Fibroblast of lung (primary cell): ENCODE results near the gene MATN3. TPM values are rescaled to one million over a fixed set of nuclear protein-coding genes. Genes with fewer than 3 reads are reported as not detected.

Experiments used
- DNase-seq, 2 donors: peaks; one replicate each; pipeline versions ENCODE4 v3.0.0 to v3.0.0-alpha.2; 2010; ENCODE audit warnings: low read depth in 2 of 2
- H2AFZ ChIP-seq: 2 replicates; pipeline ENCODE4 v1.5.1; 2012; ENCODE audit warnings: low read length, control low read depth, inconsistent platforms
- H3K27ac ChIP-seq: 2 replicates; pipeline ENCODE4 v1.5.1; 2011; ENCODE audit warnings: low read length, control low read depth; ENCODE audit not compliant: insufficient read depth
- H3K27me3 ChIP-seq: 2 replicates; pipeline ENCODE4 v1.5.1; 2011; ENCODE audit warnings: mild to moderate bottlenecking, low read length; ENCODE audit not compliant: control insufficient read depth, insufficient read depth
- H3K36me3 ChIP-seq: 2 replicates; pipeline ENCODE4 v1.5.1; 2011; ENCODE audit warnings: low read length; ENCODE audit not compliant: control insufficient read depth, insufficient read depth
- H3K4me1 ChIP-seq: 2 replicates; pipeline ENCODE4 v1.5.1; 2011; ENCODE audit warnings: low read length; ENCODE audit not compliant: control insufficient read depth, insufficient read depth; ENCODE audit errors: extremely low read depth
- H3K4me2 ChIP-seq: 2 replicates; pipeline ENCODE4 v1.5.1; 2011; ENCODE audit warnings: low read length, control low read depth; ENCODE audit not compliant: insufficient read depth; ENCODE audit errors: extremely low read depth
- H3K4me3 ChIP-seq, 4 experiments: fragments of 200-600 bp in 1 of 4; sonication (generic) in 1 of 4; replicated peaks in 1 of 4; 2 replicates each; pipeline ENCODE4 v1.5.1; 2011 to 2016; ENCODE audit warnings: low read length in 4 of 4, low read depth in 3 of 4, mild to moderate bottlenecking in 3 of 4, control low read depth in 2 of 4, inconsistent platforms in 1 of 4, mixed read lengths in 1 of 4; ENCODE audit not compliant: insufficient read depth in 1 of 4; ENCODE audit errors: control extremely low read depth in 1 of 4
- H3K79me2 ChIP-seq: 2 replicates; pipeline ENCODE4 v1.5.1; 2012; ENCODE audit warnings: mild to moderate bottlenecking, low read length, inconsistent platforms; ENCODE audit not compliant: control insufficient read depth, insufficient read depth
- H3K9ac ChIP-seq: 2 replicates; pipeline ENCODE4 v1.5.1; 2011; ENCODE audit warnings: mild to moderate bottlenecking, low read length, control low read depth; ENCODE audit not compliant: insufficient read depth
- H3K9me3 ChIP-seq: 2 replicates; pipeline ENCODE4 v1.5.1; 2012; ENCODE audit warnings: low read depth, low read length; ENCODE audit not compliant: control insufficient read depth, insufficient read depth
- H4K20me1 ChIP-seq: 2 replicates; pipeline ENCODE4 v1.5.1; 2011; ENCODE audit warnings: low read length; ENCODE audit not compliant: control insufficient read depth, insufficient read depth; ENCODE audit errors: extremely low read depth
- CTCF ChIP-seq, 2 donors: IDR thresholded peaks in 1 of 2; conservative IDR thresholded peaks in 1 of 2; 1 replicate in 1 of 2; 2 replicates in 1 of 2; pipeline ENCODE4 v1.5.1; 2011 to 2012; ENCODE audit warnings: low read length in 2 of 2, control low read depth in 1 of 2, inconsistent platforms in 1 of 2, low read depth in 1 of 2, mild to moderate bottlenecking in 1 of 2
- EZH2 ChIP-seq: IDR thresholded peaks from 2 replicates; pipeline ENCODE4 v1.5.1; 2012; ENCODE audit warnings: low read length, control low read depth, mild to moderate bottlenecking; ENCODE audit errors: missing control alignments
- polyA plus RNA-seq, 2 donors: library from polyadenylated mRNA; depleted of rRNA in 1 of 2; stranded (reverse) in 1 of 2; unstranded in 1 of 2; fragments of >200 nt; gene quantifications; 2 replicates each; pipeline ENCODE4 v1.2.1, GENCODE V29; 2011 to 2012; ENCODE audit warnings: missing spikeins in 1 of 2
- total RNA-seq: library from RNA; depleted of rRNA; stranded (reverse); fragments of >200 nt; gene quantifications from 2 replicates; pipeline ENCODE4 v1.2.1, GENCODE V29; 2014

The MATN3 gene
- total and polyA plus RNA-seq, 2 donors (not counting 1 experiment from before 2014, with no cell fraction given): 2.3 to 6.9 TPM

GRCh38 chr2:19990416-19990728 lies 22.1 kb downstream of the MATN3 start:
- no peaks in the 10 kb centered on the region for H3K36me3 ChIP-seq
- H3K4me3 ChIP-seq: peak overlapping the region; percentile 82 to 90 (median 87)
- DNase-seq: peak in 1 of 2 donors; percentile 4
- no peaks in the 10 kb centered on the region for H3K4me1 ChIP-seq
- H2AFZ ChIP-seq: peak overlapping the region; percentile 96
- H3K79me2 ChIP-seq: no peaks in the 10 kb centered on the region
- peak overlapping the region; percentile 93 for H3K4me2 ChIP-seq
- no peaks in the 10 kb centered on the region for H3K27me3 ChIP-seq
- H3K27ac ChIP-seq: peak overlapping the region; percentile 87
- TF ChIP-seq EZH2 (no peak), CTCF (conservative IDR thresholded peaks at IDR 0.05 in 1 of 2, IDR thresholded peaks at IDR 0.05 in 1 of 2; ENCODE audit: low read depth in 1 of 2, low read length in 2 of 2) (no peak)
- no peaks in the 10 kb centered on the region for H3K9me3 ChIP-seq
- peak overlapping the region; percentile 81 for H3K9ac ChIP-seq
- no peaks in the 10 kb centered on the region for H4K20me1 ChIP-seq

GRCh38 chr2:19989667-19990415 lies 22.6 kb downstream of the MATN3 start, which contains the start of gene WDR35:
Gene WDR35, minus strand, starts transcription at chr2:19990105. Its CDS starts 90 bp downstream, at chr2:19990015.
- TF ChIP-seq EZH2 (no peak), CTCF (conservative IDR thresholded peaks at IDR 0.05 in 1 of 2, IDR thresholded peaks at IDR 0.05 in 1 of 2; ENCODE audit: low read depth in 1 of 2, low read length in 2 of 2) (no peak)
- peak within 1 kb of the TSS; percentile 87 for H3K27ac ChIP-seq
- H4K20me1 ChIP-seq: no peaks in the 10 kb centered on the region
- H3K4me2 ChIP-seq: peak within 1 kb of the TSS; percentile 93
- peaks cover 2% of the 10 kb centered on the region for H3K79me2 ChIP-seq
- peak within 1 kb of the TSS; percentile 81 for H3K9ac ChIP-seq
- H2AFZ ChIP-seq: peak within 1 kb of the TSS; percentile 96
- H3K4me3 ChIP-seq: peak within 1 kb of the TSS; percentile 82 to 90 (median 87)
- no peaks in the 10 kb centered on the region for H3K4me1 ChIP-seq
- H3K36me3 ChIP-seq: peaks cover under 1% of the 10 kb centered on the region
- H3K9me3 ChIP-seq: no peaks in the 10 kb centered on the region
- peak; percentile 83 to 85 for DNase-seq
- no peaks in the 10 kb centered on the region for H3K27me3 ChIP-seq

- H3K9me3 ChIP-seq: no peaks in the 10 kb centered on the region
- H4K20me1 ChIP-seq: no peaks in the 10 kb centered on the region
- no peaks in the 10 kb centered on the region for H3K27me3 ChIP-seq
- peak overlapping the region; percentile 93 for H3K4me2 ChIP-seq
- peaks cover 2% of the 10 kb centered on the region for H3K36me3 ChIP-seq
- peak overlapping the region; percentile 93 for H2AFZ ChIP-seq
- TF ChIP-seq CTCF (conservative IDR thresholded peaks at IDR 0.05 in 1 of 2, IDR thresholded peaks at IDR 0.05 in 1 of 2; ENCODE audit: low read depth in 1 of 2, low read length in 2 of 2) (no peak), EZH2 (no peak)
- peak overlapping the region; percentile 87 for H3K27ac ChIP-seq
- H3K4me1 ChIP-seq: no peaks in the 10 kb centered on the region
- peak overlapping the region; percentile 82 to 90 (median 87) for H3K4me3 ChIP-seq
- peak overlapping the region; percentile 81 for H3K9ac ChIP-seq
- DNase-seq: no peak
- H3K79me2 ChIP-seq: peaks cover 2% of the 10 kb centered on the region
Observed at GRCh38 chr2:19989342-19989666, 23.2 kb downstream of the MATN3 start.
